Panc1 (cell line): ENCODE measurements around the gene ITPRIPL2. TPM values are rescaled to one million over a fixed set of nuclear protein-coding genes. Genes with fewer than 3 reads are reported as not detected.

Source experiments
- ATAC-seq: fragments of 200-7000 bp; cut with Tn5 transposase; 2 replicates; pipeline ENCODE4 v1.9.1; 2020; ENCODE audit warnings: mild to moderate bottlenecking, moderate library complexity
- BruUV-seq: library from RNA; stranded (reverse); fragments of 400-500 nt; replicated peaks from 2 replicates; lab custom pipeline; 2021; lab: Mats Ljungman, UMichigan
- CTCF ChIA-PET: fragments of 300-600 bp; sonication (Branson Sonifier 250); formaldehyde crosslinking; loops from one replicate; lab custom pipeline; 2022; ENCODE audit warnings: antibody characterized with exemption; lab: Charles Lee
- POLR2A ChIA-PET: fragments of 300-600 bp; sonication (Branson Sonifier 250); formaldehyde crosslinking; loops from one replicate; lab custom pipeline; 2022; ENCODE audit warnings: antibody characterized with exemption; lab: Charles Lee
- DNase-seq: peaks from one replicate; pipeline ENCODE4 v3.0.0-alpha.2; 2010; ENCODE audit warnings: low read depth, low spot score
- H3K27ac ChIP-seq: 2 replicates; pipeline ENCODE4 v1.5.1; 2011; ENCODE audit warnings: mild to moderate bottlenecking, low read length, inconsistent platforms
- H3K27me3 ChIP-seq: fragments of 200-500 bp; sonication (Bioruptor generic); 2 replicates; pipeline ENCODE4 v1.6.0; 2014; ENCODE audit warnings: low read length, inconsistent platforms; ENCODE audit not compliant: control insufficient read depth, insufficient read depth
- H3K36me3 ChIP-seq: fragments of 200-500 bp; sonication (Bioruptor generic); 2 replicates; pipeline ENCODE4 v1.5.1; 2014; ENCODE audit warnings: inconsistent platforms, mild to moderate bottlenecking, low read length, moderate library complexity; ENCODE audit not compliant: control insufficient read depth, insufficient read depth
- H3K4me1 ChIP-seq: 2 replicates; pipeline ENCODE4 v1.5.1; 2011; ENCODE audit warnings: inconsistent platforms, mild to moderate bottlenecking, low read length, moderate library complexity; ENCODE audit not compliant: control insufficient read depth, insufficient read depth
- H3K4me3 ChIP-seq, 2 experiments: 2 replicates each; pipeline ENCODE4 v1.5.1; 2011 to 2012; ENCODE audit warnings: low read depth in 2 of 2, low read length in 2 of 2, mild to moderate bottlenecking in 2 of 2, inconsistent platforms in 1 of 2, moderate library complexity in 1 of 2
- H3K9me3 ChIP-seq: fragments of 200-500 bp; sonication (Bioruptor generic); 2 replicates; pipeline ENCODE4 v1.5.1; 2014; ENCODE audit warnings: low read depth, mild to moderate bottlenecking, inconsistent platforms, low read length, moderate library complexity; ENCODE audit not compliant: control insufficient read depth, insufficient read depth
- POLR2AphosphoS5 ChIP-seq: IDR thresholded peaks from 2 replicates; pipeline ENCODE4 v1.6.1; 2012; ENCODE audit warnings: mild to moderate bottlenecking, low read depth, low read length, moderate library complexity
- SIN3A ChIP-seq: IDR thresholded peaks from 2 replicates; pipeline ENCODE4 v1.6.1; 2012; ENCODE audit warnings: low read depth, mild to moderate bottlenecking, low read length, moderate library complexity, borderline replicate concordance; ENCODE audit not compliant: insufficient read depth
- TCF7L2 ChIP-seq: IDR thresholded peaks from 2 replicates; pipeline ENCODE4 v1.6.1; 2011; ENCODE audit warnings: mild to moderate bottlenecking, low read depth, low read length, inconsistent platforms
- in situ Hi-C: cut with HindIII; loops from 2 replicates; pipeline ENCODE4 v1.10.0; 2016; ENCODE audit warnings: low sequenced_read_pairs, low pct_unique_long_range_greater_than_20kb
- intact Hi-C: fragments of 100-400 bp; cut with micrococcal nuclease; formaldehyde crosslinking; loops from one replicate; pipeline ENCODE4 v1.10.0; 2022; ENCODE audit not compliant: unreplicated experiment
- total RNA-seq: library from RNA; stranded (reverse); gene quantifications from one replicate; pipeline ENCODE4 v1.2.1, GENCODE V29; 2021; ENCODE audit not compliant: unreplicated experiment
- TF ChIP-seq, protein P1 (sequence below), 2 experiments: IDR thresholded peaks; 2 replicates each; pipeline ENCODE4 v1.6.1; 2011 to 2012; ENCODE audit warnings: low read depth in 2 of 2, control low read depth in 1 of 2, low read length in 1 of 2, mild to moderate bottlenecking in 1 of 2, moderate library complexity in 1 of 2; ENCODE audit not compliant: insufficient read depth in 1 of 2
- TF ChIP-seq, protein P2 (sequence below): fragments of 450-650 bp; IDR thresholded peaks from 2 replicates; pipeline ENCODE4 v1.5.1; 2017; ENCODE audit warnings: mild to moderate bottlenecking

The ITPRIPL2 gene
- total RNA-seq, 1 experiment from 2014 or later: 83.2 TPM

DNA sequence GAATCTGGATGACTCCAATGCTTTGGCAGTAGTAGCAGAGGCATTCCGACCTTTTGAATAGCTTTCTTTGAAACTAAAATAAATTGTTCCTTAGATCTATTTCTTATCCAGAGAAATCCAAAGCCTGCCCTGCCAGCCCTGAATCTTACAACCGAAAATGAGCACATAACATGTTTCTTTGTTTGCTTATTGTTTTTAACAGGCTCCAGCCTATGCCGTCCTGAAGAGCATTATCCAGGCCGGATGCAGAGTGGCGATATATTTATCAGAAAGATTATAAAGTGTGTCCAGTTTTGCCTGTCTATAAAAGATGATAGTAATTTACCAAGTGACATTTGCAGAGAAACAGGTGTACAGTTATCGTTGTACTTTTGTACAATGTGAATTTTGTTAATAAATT, 35.9 kb upstream of the ITPRIPL2 start:
- POLR2A ChIA-PET: no interaction called here
- in situ Hi-C loops (no loop called here), intact Hi-C loops (no loop called here)
- ATAC-seq: no peak
- H3K27ac ChIP-seq: no peak overlapping the region
- no TSS peak for BruUV-seq
- H3K4me3 ChIP-seq: no peak overlapping the region
- no peaks in the 10 kb centered on the region for H3K4me1 ChIP-seq
- DNase-seq: no peak
- TF ChIP-seq POLR2AphosphoS5: no peak
- no peaks in the 10 kb centered on the region for H3K9me3 ChIP-seq
- CTCF ChIA-PET: interaction anchor here (0.7 kb wide), 1 partner anchor 24 kb away, joined by 3 read pairs; no protein-coding TSS in a partner anchor
- no peaks in the 10 kb centered on the region for H3K27me3 ChIP-seq
- no peaks in the 10 kb centered on the region for H3K36me3 ChIP-seq

DNA sequence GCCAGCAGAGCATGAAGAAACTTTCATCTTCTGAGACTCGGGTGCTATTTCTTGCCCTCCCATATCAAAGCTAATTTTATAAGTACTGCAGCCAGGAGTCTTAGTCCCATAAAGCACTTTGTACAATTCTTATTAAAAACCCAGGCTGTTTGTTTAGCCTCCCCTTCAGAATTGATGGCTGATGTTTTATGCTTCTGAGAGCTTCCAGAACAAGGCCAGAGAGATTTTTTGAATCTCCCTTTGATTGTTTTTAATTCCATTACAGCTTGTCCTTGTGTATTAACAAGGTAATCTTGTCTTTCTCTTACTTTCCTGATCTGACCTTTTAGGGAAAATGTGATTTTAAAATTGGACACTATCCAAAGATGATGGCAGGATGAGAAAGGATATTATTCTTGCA, 30.1 kb upstream of the ITPRIPL2 start:
- no peak overlapping the region for H3K4me3 ChIP-seq
- no peaks in the 10 kb centered on the region for H3K27me3 ChIP-seq
- no TSS peak for BruUV-seq
- ATAC-seq: no peak
- ChIA-PET CTCF (no interaction called here), POLR2A (no interaction called here)
- intact Hi-C loops (loop anchor here (10.0 kb wide), 1 partner anchor 421 kb away; no protein-coding TSS in a partner anchor), in situ Hi-C loops (no loop called here)
- no peaks in the 10 kb centered on the region for H3K36me3 ChIP-seq
- no peaks in the 10 kb centered on the region; the same call in 1 of the 2 replicates for H3K4me1 ChIP-seq
- no peak for DNase-seq
- H3K27ac ChIP-seq: no peak overlapping the region
- no peak for TF ChIP-seq TCF7L2
- no peak for TF ChIP-seq SIN3A
- TF ChIP-seq POLR2AphosphoS5: no peak
- TF ChIP-seq, protein P1, sequence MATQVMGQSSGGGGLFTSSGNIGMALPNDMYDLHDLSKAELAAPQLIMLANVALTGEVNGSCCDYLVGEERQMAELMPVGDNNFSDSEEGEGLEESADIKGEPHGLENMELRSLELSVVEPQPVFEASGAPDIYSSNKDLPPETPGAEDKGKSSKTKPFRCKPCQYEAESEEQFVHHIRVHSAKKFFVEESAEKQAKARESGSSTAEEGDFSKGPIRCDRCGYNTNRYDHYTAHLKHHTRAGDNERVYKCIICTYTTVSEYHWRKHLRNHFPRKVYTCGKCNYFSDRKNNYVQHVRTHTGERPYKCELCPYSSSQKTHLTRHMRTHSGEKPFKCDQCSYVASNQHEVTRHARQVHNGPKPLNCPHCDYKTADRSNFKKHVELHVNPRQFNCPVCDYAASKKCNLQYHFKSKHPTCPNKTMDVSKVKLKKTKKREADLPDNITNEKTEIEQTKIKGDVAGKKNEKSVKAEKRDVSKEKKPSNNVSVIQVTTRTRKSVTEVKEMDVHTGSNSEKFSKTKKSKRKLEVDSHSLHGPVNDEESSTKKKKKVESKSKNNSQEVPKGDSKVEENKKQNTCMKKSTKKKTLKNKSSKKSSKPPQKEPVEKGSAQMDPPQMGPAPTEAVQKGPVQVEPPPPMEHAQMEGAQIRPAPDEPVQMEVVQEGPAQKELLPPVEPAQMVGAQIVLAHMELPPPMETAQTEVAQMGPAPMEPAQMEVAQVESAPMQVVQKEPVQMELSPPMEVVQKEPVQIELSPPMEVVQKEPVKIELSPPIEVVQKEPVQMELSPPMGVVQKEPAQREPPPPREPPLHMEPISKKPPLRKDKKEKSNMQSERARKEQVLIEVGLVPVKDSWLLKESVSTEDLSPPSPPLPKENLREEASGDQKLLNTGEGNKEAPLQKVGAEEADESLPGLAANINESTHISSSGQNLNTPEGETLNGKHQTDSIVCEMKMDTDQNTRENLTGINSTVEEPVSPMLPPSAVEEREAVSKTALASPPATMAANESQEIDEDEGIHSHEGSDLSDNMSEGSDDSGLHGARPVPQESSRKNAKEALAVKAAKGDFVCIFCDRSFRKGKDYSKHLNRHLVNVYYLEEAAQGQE (IDR thresholded peaks at IDR 0.05; ENCODE audit: insufficient read depth in 1 of 2, low read depth in 2 of 2, low read length in 1 of 2): no peak
- TF ChIP-seq, protein P2, sequence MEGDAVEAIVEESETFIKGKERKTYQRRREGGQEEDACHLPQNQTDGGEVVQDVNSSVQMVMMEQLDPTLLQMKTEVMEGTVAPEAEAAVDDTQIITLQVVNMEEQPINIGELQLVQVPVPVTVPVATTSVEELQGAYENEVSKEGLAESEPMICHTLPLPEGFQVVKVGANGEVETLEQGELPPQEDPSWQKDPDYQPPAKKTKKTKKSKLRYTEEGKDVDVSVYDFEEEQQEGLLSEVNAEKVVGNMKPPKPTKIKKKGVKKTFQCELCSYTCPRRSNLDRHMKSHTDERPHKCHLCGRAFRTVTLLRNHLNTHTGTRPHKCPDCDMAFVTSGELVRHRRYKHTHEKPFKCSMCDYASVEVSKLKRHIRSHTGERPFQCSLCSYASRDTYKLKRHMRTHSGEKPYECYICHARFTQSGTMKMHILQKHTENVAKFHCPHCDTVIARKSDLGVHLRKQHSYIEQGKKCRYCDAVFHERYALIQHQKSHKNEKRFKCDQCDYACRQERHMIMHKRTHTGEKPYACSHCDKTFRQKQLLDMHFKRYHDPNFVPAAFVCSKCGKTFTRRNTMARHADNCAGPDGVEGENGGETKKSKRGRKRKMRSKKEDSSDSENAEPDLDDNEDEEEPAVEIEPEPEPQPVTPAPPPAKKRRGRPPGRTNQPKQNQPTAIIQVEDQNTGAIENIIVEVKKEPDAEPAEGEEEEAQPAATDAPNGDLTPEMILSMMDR: no peak
- H3K9me3 ChIP-seq: no peaks in the 10 kb centered on the region

DNA sequence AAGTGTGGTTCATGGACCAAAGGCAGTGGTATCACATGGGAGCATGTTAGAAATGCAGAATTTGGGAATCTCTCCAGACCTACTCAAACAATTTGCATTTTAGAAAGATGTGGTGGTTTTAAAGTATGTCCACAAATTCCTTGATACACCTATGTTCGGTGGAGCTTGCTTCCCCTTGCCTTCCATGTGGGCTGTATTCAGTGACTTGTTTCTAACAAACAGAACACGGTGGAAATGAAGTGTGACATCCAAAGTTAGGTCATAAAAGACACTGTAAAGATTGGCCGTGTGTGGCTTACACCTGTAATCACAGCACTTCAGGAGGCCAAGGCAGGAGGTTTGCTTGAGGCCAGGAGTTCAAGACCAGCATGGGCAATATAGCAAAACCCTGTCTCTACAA, 29.6 kb upstream of the ITPRIPL2 start:
- Histone ChIP-seq H3K27ac (no peak overlapping the region), H3K27me3 (no peaks in the 10 kb centered on the region), H3K4me3 (no peak overlapping the region), H3K4me1 (no peaks in the 10 kb centered on the region; the same call in 1 of the 2 replicates), H3K36me3 (no peaks in the 10 kb centered on the region), H3K9me3 (no peaks in the 10 kb centered on the region)
- ChIA-PET POLR2A (interaction anchor here (0.6 to 1.5 kb wide), 3 partner anchors 11 to 101 kb away, joined by 3 to 7 read pairs (median 6); no protein-coding TSS in a partner anchor), CTCF (interaction anchor here (1.0 kb wide), 1 partner anchor 30 kb away, joined by 3 read pairs; the partner anchor contains the start of gene ITPRIPL2)
- ATAC-seq (no peak), DNase-seq (no peak)
- in situ Hi-C loops (no loop called here), intact Hi-C loops (loop anchor here (10.0 kb wide), 1 partner anchor 421 kb away; no protein-coding TSS in a partner anchor)
- no TSS peak for BruUV-seq
- TF ChIP-seq SIN3A (no peak), TCF7L2 (no peak), POLR2AphosphoS5 (no peak)
- TF ChIP-seq, protein P2: no peak
- TF ChIP-seq, protein P1 (IDR thresholded peaks at IDR 0.05; ENCODE audit: insufficient read depth in 1 of 2, low read depth in 2 of 2, low read length in 1 of 2): no peak
